NCI-H2227 (cell line): Measurements from ENCODE around the gene NT5C2.

ENCODE experiments used
- DNase-seq: peaks from one replicate; lab custom pipeline; 2025; ENCODE audit not compliant: unreplicated experiment; lab: John Stamatoyannopoulos, UW

NT5C2 gene

DNA sequence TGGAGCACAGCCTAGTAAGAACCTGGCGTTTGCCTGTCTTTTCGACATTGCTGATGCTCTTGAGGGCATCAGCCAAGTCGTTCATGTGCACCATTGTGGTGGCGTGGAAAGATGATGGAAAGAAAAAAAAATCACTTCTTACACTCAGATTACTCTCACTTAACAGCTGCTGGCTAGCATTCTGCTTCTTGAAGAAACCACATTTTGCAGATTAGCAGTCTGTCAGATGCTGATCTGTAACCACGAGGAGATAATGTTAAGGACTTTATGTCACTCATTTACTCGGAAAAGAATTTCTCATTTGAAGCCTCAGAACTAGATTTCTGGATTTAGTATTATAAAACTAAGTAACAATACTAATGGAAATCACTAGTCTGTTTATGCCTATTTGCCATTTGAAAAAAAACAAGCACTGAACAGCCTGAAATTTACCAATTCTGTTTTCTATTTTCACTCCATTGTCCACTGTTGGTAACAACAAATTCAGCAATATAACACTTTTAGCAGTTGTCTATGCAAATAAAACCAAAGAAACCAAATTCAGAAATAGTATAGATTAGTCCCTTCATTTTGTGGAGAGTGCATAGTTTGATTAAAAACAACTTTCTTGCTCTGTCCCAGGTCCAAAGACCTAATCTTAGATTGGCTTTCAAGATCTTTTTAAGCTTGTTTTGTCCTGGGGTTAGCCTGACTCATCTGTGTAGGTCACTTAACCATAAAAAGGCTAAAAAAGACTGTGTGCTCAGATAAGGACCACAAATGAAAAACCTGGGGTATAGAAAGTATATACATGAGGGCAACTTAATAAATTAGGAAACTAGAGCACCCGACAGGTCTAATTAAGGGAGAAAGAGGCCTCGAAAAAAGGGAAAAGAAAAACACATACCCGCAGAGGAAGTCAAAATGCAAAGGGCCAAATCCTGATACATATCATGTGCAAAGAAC, 67.5 kb downstream of the NT5C2 start:
- DNase-seq = no peak

DNA sequence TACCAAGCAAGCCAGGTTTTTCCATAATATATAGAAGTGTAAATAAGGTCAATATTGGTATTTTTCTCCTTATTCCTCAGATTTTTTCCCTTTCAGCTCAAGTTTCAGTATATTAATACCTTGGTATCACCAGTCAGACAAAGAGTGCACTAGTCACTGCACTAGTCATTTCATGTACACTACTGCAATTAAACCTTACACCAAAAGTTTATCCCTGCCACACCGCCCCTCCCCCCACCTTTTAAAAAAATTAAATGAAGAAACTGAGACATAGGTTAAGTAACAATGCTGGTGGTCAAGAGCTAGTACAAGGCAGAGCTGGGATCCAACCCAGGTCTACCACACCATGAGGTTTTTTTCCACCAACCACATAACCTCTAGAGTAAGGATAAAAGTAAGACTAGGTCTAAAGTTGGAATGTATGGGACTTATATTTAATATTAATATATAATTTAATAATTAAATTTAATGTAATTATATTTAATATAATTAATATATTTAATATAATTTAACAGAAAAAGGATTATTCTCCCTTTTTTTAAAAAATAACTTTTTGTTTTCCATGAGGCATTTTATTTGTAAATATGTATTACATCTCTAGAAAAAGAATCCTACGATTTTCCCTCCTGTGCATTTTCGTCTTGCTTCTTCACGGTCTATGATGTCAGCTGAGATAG, 68.5 kb downstream of the NT5C2 start:
- DNase-seq = no peak

DNA sequence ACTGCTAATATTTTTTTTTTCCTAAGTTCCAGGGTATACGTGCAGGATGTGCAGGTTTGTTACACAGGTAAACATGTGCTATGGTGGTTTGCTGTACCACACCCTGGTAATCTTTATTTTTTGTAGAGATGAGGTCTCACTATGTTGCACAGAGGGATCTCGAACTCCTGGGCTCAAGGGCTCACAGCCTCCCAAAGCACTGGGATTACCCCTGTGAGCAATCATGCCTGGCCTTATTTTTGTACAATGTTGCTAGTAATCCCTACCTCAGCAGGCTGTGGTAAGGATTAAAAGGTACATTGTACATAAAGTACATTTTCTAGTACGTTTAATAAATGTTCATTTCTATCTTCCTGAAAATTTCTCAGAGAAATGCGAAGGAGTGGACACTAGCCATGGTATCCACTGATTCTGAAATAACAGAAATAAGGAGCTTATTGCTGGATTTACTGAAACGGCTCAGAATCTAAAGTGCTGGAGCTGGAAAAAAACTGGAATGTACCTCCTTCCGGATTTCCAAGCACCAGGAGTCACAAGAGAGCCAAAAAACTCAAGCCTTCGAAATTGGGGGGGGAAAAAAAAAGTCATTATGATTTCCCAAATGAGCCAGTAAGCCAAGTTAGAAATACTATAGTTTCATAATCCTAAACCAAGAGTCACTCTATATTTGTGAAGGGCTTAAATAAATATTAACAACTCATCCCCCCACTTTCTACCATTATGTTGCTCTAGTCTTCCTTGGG, 69.6 kb downstream of the NT5C2 start:
- no peak for DNase-seq

DNA sequence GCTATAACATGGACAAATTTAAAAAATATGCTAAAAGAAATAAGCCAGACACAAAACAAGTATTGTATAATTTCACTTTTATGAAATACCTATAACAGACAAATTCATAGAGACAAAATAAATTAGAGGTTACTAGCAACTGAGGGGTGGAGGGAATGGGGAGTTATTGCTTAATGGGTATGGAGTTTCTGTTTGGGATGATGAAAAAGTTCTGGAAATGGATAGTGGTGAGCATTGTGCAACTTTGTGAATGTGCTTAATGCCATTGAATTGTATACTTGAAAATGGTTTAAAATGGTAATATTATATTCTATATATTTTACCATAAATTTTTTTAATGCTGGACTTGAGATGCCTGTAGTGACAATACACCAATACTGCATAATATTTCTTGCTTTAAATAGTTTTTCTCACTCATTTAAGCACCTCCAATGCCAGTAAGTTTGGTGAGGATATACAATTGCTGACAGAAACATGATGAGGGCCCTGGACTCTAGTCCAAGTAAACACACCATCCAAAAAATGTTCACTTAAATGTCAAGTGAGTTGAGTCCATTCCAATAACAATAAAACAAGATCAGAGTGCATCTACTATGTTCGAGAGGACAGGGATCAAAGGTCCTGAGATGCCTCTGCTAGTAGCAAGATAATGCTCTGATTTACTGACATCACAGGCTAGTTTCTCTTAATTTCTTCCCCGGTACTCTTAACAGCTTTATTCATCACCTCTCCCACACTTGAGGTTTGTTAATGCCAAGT, 71.9 kb downstream of the NT5C2 start:
- no peak for DNase-seq

DNA sequence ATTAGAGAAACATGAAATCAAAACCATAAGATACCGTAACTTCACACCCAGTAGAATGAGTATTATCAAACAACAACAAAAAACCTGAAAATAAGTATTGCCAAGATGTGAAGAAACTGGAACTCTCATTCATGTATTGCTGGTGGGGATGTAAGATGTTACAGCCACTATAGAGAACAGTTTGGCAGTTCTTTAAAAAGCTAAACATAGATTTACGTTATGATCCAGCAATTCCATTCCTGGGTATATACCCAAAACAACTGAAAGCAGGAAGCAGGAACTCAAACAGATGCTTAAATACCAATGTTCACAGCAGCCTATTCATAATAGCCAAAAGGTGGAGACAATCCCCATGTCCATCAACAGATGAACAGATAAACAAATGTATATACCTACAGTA, 72.5 kb downstream of the NT5C2 start:
- DNase-seq = no peak

DNA sequence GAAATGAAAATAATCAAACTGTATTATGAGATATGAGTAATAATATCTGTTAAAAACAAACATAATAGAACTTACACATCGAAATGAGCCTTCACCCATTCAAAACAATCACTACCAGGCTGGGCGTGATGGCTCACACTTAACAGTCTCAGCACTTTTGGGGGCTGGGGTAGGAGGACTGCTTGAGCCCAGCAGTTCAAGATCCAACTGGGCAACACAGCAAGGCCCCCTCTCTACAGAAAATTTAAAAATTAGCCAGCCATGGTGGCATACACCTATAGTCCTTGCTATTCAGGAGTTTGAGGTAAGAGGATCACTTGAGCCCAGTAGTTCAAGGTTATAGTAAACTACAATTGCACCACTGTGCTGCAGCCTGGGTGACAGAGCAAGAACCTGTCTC, 75.8 kb downstream of the NT5C2 start:
- no peak for DNase-seq

DNA sequence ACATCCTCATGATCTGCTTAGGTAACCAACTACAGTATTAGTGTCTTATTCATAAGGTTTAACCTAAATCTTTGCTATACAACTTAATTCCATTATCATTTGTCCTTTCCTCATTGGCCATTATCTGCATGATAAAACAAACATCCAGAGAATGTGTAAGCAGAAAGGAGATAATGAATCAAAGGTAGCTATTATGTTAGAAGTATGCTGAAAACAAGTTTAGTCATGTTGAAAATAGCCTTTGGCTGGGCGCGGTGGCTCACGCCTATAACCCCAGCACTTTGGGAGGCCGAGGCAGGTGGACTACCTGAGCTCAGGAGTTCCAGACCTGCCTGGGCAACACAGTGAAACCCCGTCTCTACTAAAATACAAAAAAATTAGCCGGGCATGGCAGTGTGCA, 78.2 kb downstream of the NT5C2 start:
- no peak for DNase-seq

DNA sequence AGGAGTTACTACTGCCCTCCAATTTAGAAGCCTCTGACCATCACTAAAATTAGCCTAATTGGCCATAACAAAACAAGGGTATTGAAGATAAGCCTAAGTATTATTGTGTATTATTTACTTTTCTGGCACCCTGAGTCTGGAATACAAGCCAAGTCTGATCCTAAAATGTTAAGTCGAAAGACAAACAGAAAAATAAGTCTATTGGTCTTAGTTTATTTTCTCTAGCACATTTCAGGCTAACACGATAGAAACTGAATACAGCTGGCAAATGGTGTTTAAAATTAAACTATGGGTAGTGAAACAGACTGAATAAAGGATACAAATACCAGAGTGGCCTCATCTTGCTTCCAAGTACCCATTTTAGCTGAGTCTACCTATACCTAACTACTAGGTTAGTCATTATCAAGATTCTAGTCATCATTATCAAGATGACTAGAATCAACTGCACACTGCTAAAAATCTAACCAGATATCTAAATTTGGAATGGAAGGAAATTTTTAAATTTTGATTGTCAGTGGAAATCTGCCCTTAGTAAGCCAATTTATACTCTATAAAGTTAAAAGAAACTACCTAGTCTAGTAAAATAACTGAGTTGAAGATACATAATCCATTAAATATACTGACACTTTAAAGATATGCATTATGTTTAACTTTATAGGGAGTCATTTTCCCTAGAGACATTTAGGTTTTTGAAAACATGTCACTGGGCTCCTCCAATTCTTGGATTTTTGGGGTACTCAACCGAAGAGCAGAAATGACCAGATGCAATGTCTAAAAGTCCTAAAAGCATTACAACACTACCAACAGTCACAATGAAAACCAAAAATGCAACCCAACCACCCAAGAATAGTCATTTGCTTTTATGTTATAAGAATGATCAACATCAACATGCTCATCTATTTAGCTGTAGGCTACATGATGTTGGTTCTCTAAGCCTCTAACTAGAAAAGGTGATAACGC, 80.9 kb downstream of the NT5C2 start:
- DNase-seq = no peak

DNA sequence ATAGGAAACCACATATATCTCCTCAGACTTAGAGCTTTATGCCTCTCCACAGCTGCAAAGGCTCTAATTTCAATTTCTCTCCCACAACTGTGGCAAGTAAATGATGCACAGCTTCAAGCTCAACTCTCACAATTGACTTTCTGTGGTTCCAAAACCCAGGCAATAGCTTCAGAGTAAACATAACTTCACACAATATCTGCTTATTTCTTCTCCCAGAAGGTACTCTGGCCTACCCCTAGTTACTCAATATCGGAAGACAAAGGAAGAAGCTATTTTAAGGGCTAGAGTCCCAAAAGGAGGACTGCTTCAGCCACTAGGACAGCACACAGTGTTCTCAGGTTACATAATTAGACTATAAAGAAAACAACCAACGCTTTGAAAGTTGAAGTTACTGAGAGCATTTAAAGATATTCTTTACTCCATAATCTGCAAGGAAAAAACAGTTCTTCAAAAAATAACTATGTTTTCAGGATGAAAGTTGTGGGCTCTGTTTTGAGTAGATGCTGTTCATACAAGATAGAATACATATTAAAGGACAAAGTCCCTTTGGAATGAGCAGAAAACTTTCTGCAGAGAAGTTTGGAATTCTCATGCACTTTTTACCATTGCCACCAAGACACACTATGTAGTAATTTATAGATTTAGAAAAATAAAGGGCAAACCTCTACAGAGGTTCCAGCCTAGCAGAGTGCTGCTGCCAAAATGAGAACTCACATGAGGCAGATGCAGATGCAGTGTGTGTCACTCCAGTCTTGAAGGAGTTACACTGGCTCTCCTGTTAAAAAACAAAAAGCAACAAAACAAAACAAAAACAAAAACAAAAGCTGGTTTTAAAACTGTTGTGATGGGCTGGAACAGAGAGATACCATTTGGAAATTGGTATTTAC, 81.8 kb downstream of the NT5C2 start:
- no peak for DNase-seq

DNA sequence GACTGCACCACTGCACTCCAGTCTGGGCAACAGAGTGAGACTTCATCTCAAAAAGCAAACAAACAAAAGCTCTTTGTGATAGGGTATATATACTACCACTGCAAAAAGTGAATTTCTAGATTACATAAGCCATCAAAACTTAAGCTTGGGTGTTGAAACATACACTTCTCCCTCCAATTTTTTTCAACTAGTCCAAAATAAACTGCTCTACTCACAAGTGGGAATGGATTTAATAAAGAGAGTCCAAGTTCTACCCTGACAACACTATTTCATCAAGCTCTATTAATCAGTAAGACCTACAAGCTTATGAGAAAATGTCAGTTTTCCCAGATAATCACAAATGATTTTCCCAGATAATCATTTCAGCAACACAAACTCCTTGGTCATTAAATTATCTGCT, 82.7 kb downstream of the NT5C2 start:
- DNase-seq = no peak

DNA sequence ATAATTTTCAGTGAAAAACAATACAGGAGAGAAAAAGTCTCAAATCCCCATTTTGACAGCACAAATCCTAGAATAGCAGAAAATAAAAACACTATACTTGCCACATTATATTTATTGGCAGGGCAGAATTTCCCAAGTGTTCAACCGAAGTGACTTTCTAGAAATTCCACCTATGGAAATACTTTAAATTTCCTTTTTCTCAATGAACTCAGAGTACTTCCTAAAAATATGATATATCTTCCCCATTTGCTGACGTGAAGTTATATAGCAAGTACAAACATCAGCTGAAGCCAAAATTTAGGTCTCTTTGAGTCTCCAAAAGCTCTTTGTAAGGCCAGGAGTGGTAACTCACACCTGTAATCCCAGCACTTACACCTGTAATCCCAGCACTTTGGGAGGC, 83.3 kb downstream of the NT5C2 start:
- no peak for DNase-seq

DNA sequence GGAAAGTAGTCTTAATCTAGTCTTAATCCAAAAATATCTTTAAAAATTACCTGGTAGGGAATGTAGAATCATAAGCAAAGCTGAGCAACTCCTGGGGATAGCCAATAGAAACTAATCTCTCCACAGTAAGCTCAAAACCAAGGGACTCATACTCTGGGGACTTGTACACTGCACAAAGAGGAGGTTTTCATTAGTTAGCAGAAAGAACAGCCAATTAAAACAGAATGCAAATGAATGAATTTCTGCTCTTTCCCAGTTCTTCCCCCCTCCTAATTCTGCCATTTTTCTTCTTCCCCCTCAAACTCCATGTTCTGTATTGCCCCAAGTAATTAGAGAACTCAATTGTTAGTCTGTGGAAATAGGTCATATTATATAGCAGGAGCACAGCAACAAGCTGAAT, 86.5 kb downstream of the NT5C2 start:
- DNase-seq = no peak

DNA sequence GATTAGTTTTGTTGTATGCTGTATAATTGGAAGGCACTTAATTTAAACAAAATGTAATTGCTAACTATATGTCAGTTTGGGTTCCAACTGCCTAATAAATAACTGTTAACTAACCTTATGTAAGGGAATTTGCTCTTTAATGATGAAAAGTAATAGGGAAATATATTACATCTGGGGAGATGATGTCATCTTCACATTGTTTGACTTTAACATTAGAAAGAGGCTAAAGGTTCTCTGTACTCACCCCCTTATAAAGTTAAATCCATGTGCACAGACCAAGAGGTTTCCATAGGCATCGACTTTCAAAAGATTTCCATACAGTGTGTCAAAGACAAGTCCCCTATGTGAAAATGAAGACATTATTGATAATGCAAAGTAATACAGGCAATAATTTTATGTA, 87.6 kb downstream of the NT5C2 start:
- no peak for DNase-seq

DNA sequence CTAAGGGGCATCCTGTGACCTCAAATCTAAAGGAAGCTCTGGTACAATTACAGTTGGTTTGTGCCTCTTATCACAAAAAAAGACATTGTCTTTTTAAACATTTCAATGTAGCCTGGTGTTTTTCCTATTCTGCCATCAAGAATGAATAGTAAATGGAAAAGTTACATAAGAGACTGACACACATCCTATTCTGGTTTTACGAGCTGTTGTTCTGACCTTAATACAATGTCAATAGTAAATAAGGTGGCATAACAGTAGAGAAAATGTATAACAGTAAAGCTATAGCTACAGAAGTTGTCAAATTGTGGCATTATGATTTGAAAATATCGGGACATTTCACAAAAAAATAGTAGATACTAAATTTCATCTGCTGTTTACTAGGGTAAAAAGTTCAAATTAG, 88.4 kb downstream of the NT5C2 start:
- DNase-seq = no peak

DNA sequence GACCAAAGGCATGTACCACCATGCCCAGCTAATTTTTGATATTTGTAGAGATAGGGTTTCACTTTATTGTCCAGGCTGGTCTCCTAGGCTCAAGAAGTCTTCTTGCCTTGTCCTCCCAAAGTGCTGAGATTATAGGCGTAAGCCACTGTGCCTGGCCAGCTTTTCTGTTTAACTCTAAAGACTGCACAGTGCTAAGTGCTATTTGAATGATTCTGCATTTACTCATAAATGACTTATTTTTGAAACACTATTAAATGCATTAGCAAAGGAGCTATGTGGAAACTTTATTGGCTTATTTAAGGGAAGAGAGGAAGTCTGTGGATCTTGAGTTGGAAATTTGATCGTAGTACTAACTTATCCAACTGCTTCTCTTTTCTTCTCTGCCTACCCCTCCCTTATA, 89.1 kb downstream of the NT5C2 start:
- no peak for DNase-seq

DNA sequence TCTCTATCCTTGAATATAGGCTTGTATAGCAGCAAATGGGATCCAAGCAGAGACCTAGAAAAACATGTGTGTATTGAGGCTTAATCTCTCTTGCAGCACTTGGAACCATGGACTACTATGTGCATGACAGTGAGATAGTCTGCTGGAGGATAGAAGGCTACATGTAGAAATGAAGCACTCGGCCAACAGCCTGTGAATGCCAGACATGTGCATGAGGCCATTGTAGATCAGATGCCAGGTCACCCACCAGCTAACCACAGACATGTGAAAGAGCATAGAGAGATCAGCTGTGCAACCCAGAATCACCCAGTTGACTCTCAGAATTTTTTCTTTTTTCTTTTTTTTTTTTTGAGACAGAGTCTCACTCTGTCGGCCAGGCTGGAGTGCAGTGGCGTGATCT, 90.9 kb downstream of the NT5C2 start:
- DNase-seq = no peak

DNA sequence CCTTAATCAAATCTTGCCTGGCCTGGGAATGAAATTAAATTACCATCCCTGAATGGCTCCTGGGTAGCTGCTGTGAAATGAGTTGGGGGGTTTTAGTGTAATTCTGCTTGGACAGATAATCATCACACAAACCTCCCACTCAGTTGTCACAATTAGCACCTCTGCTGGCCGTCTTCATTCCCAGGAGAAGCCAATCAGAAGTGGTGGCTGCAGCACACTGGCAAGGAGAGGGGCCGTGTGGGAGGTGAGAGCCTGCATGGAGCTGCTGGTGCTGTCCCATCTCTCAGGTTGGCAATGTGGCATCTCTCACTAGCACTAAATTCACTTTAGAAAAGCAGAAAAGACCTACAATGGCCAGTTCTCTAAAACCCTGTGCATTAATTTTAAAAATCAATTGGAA, 92.5 kb downstream of the NT5C2 start:
- no peak for DNase-seq

DNA sequence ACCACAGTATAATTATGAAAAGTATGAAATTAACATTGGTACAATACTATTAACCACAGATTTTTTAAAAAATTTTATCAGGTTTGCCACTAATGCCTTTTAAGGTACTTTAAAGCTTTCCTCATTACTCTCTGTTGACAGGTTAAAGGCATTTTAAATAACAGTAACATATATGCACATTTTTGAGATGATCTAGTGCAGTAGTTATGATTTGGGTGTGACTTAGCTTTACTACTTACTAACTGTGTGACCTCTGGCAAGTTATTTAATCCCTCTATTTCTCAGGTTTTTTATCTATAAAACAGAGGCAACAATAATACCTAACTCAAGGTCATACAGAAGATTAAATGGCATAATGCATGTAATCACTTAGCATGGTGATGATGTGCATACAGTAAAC, 94.8 kb downstream of the NT5C2 start:
- DNase-seq = no peak

DNA sequence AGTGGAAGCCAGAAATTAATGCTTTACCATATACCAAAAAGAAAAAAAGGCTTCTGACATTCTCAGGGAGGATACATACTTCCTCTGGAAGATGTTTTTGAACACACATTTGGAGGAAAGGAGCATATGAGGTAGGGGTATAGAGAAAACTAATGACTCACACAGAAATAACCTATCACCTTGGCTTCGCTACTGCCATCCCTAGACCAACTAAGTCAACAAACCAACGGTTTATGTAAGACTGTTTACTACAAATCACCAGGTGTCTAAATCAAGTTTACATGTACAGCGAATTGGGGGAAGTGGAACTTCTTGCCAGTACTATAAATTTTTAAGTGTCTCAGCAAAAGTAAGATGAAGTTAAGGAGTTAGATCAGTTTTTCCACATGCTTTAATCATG, 96.9 kb downstream of the NT5C2 start:
- no peak for DNase-seq
